NT2/D1 (cell line): ENCODE measurements around the gene MSRB1.

Experiments
- YY1 ChIP-seq: IDR thresholded peaks from 2 replicates; pipeline ENCODE4 v1.6.1; 2011; ENCODE audit not compliant: insufficient read length, insufficient read depth
- ZNF274 ChIP-seq: IDR thresholded peaks from 2 replicates; pipeline ENCODE4 v1.6.1; 2011; ENCODE audit warnings: mild to moderate bottlenecking, low read depth, low read length

GRCh38 chr16:1979271-1980029 is 36.5 kb upstream of the MSRB1 start:
- no peak for TF ChIP-seq YY1
- no peak for TF ChIP-seq ZNF274
